Measurements from ENCODE around the gene PDGFA. TPM values are rescaled to one million over a fixed set of nuclear protein-coding genes. Genes with fewer than 3 reads are reported as not detected.

Gene PDGFA
- total RNA-seq, 1 experiment from 2014 or later: 129 TPM

DNA sequence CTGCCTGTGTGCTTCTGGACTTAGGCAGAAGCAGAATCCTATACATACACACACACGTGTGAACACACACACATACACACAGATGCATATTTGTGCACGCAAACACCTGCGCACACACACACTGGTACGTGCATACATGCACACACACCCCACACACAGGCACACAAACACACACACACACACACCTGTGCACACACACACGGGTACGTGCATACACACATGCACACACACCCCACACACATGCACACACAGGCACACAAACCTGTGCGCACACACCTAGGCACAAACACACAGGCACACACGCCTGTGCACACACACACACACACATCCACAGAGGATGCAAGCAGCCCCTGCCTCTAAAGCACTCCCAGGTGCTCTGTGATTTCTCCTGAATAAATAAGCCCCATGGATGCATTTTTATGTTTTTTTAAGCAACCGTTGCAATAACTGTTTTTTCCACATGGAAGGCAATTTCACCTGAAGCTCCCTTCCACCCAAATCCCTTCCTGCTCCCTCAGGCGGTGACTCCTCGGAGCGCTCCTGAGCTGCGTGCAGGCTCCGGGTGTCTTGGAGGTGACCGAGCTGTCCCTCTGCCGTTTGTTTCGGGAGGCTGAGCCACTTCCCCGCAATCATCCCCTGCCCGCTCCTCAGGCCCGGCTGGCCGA is 41.5 kb upstream of the PDGFA start (continued):
- TF ChIP-seq, protein P1, sequence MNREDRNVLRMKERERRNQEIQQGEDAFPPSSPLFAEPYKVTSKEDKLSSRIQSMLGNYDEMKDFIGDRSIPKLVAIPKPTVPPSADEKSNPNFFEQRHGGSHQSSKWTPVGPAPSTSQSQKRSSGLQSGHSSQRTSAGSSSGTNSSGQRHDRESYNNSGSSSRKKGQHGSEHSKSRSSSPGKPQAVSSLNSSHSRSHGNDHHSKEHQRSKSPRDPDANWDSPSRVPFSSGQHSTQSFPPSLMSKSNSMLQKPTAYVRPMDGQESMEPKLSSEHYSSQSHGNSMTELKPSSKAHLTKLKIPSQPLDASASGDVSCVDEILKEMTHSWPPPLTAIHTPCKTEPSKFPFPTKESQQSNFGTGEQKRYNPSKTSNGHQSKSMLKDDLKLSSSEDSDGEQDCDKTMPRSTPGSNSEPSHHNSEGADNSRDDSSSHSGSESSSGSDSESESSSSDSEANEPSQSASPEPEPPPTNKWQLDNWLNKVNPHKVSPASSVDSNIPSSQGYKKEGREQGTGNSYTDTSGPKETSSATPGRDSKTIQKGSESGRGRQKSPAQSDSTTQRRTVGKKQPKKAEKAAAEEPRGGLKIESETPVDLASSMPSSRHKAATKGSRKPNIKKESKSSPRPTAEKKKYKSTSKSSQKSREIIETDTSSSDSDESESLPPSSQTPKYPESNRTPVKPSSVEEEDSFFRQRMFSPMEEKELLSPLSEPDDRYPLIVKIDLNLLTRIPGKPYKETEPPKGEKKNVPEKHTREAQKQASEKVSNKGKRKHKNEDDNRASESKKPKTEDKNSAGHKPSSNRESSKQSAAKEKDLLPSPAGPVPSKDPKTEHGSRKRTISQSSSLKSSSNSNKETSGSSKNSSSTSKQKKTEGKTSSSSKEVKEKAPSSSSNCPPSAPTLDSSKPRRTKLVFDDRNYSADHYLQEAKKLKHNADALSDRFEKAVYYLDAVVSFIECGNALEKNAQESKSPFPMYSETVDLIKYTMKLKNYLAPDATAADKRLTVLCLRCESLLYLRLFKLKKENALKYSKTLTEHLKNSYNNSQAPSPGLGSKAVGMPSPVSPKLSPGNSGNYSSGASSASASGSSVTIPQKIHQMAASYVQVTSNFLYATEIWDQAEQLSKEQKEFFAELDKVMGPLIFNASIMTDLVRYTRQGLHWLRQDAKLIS (CRISPR knock-in tag; IDR thresholded peaks at IDR 0.05; ENCODE audit: borderline replicate concordance): no peak
- TF ChIP-seq SP1 (CRISPR knock-in tag; conservative IDR thresholded peaks at IDR 0.05) (no peak), ZNF138 (CRISPR knock-in tag; conservative IDR thresholded peaks at IDR 0.05) (no peak), NR2C2 (CRISPR knock-in tag; IDR thresholded peaks at IDR 0.05) (no peak), MXD4 (CRISPR knock-in tag; IDR thresholded peaks at IDR 0.05; ENCODE audit: borderline replicate concordance) (no peak)

DNA sequence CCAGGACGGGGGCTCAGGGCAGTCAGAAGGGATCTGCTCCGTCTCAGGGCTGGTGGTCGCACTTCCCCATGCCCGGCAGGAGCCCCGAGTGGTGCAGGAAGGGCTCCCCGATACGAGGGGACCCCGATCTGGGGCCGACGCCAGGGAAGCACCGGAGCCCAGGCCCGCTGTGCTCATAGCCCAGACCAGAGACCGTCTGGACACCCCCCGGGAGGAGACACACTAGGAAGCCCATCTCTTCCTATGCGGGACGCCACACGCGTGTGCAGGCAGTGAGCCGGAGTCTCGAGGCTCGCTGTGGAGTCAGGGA is 39.7 kb upstream of the PDGFA start:
- no peak for TF ChIP-seq TCF7 (CRISPR knock-in tag; IDR thresholded peaks at IDR 0.05; ENCODE audit: low read depth)
- no peak for TF ChIP-seq ZNF512 (CRISPR knock-in tag; IDR thresholded peaks at IDR 0.05; ENCODE audit: borderline replicate concordance)
- TF ChIP-seq, protein P2, sequence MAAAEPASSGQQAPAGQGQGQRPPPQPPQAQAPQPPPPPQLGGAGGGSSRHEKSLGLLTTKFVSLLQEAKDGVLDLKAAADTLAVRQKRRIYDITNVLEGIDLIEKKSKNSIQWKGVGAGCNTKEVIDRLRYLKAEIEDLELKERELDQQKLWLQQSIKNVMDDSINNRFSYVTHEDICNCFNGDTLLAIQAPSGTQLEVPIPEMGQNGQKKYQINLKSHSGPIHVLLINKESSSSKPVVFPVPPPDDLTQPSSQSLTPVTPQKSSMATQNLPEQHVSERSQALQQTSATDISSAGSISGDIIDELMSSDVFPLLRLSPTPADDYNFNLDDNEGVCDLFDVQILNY (CRISPR knock-in tag; IDR thresholded peaks at IDR 0.05): no peak
- TF ChIP-seq PREB (CRISPR knock-in tag; IDR thresholded peaks at IDR 0.05; ENCODE audit: borderline replicate concordance): no peak
- TF ChIP-seq SMAD3 (CRISPR knock-in tag; IDR thresholded peaks at IDR 0.05; ENCODE audit: borderline replicate concordance): no peak
- no peak for TF ChIP-seq ATF6 (CRISPR knock-in tag; IDR thresholded peaks at IDR 0.05)
- TF ChIP-seq GTF2I (CRISPR knock-in tag; conservative IDR thresholded peaks at IDR 0.05): no peak
- TF ChIP-seq, protein P3, sequence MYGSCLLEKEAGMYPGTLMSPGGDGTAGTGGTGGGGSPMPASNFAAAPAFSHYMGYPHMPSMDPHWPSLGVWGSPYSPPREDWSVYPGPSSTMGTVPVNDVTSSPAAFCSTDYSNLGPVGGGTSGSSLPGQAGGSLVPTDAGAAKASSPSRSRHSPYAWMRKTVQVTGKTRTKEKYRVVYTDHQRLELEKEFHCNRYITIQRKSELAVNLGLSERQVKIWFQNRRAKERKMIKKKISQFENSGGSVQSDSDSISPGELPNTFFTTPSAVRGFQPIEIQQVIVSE (CRISPR knock-in tag; IDR thresholded peaks at IDR 0.05; ENCODE audit: borderline replicate concordance): no peak
- TF ChIP-seq TEAD1 (CRISPR knock-in tag; IDR thresholded peaks at IDR 0.05): no peak
- no peak for TF ChIP-seq JUN (CRISPR knock-in tag; IDR thresholded peaks at IDR 0.05)
- no peak for TF ChIP-seq ATF3 (CRISPR knock-in tag; conservative IDR thresholded peaks at IDR 0.05)
- no peak for TF ChIP-seq USF1 (CRISPR knock-in tag; IDR thresholded peaks at IDR 0.05)
- TF ChIP-seq RORB (CRISPR knock-in tag; IDR thresholded peaks at IDR 0.05): no peak
- H3K36me3 Mint-ChIP-seq: peaks cover 8% of the 10 kb centered on the region; the same call in 1 of the 2 replicates
- CTCF ChIA-PET: interaction anchor here (1.0 kb wide), 1 partner anchor 44 kb away, joined by 3 read pairs; no protein-coding TSS in a partner anchor
- no peaks in the 10 kb centered on the region for H3K9me3 Mint-ChIP-seq
- DNase-seq (ENCODE audit: low spot score): no peak
- POLR2A ChIA-PET: no interaction called here
- H3K4me3 Mint-ChIP-seq: no peak overlapping the region
- H3K27ac Mint-ChIP-seq: no peak overlapping the region
- no peak for ATAC-seq
- H3K27me3 Mint-ChIP-seq (ENCODE audit: low read depth): no peaks in the 10 kb centered on the region
- no peaks in the 10 kb centered on the region for H3K4me1 Mint-ChIP-seq
